ENCODE data around the gene SCN8A. TPM values are rescaled to one million over a fixed set of nuclear protein-coding genes. Genes with fewer than 3 reads are reported as not detected.

Gene SCN8A
- polyA plus RNA-seq, 1 experiment, result 9.6 TPM

- TF ChIP-seq, protein P1, sequence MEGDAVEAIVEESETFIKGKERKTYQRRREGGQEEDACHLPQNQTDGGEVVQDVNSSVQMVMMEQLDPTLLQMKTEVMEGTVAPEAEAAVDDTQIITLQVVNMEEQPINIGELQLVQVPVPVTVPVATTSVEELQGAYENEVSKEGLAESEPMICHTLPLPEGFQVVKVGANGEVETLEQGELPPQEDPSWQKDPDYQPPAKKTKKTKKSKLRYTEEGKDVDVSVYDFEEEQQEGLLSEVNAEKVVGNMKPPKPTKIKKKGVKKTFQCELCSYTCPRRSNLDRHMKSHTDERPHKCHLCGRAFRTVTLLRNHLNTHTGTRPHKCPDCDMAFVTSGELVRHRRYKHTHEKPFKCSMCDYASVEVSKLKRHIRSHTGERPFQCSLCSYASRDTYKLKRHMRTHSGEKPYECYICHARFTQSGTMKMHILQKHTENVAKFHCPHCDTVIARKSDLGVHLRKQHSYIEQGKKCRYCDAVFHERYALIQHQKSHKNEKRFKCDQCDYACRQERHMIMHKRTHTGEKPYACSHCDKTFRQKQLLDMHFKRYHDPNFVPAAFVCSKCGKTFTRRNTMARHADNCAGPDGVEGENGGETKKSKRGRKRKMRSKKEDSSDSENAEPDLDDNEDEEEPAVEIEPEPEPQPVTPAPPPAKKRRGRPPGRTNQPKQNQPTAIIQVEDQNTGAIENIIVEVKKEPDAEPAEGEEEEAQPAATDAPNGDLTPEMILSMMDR (IDR thresholded peaks at IDR 0.05; ENCODE audit: low read depth, low read length), result no peak
- POLR2A ChIA-PET, result no interaction called here
Measured at GRCh38 chr12:51625370-51625769, 34.3 kb downstream of the SCN8A start.

GRCh38 chr12:51626115-51626514 lies 35.1 kb downstream of the SCN8A start:
- CTCF ChIA-PET, result no interaction called here
- no peak for DNase-seq (ENCODE audit: low read depth, low spot score)
- POLR2A ChIA-PET, result no interaction called here
- Histone ChIP-seq H3K27me3 (ENCODE audit: control insufficient read depth, insufficient read depth, low read length) (no peaks in the 10 kb centered on the region), H3K27ac (ENCODE audit: low read depth, low read length) (no peak overlapping the region), H3K4me3 (ENCODE audit: low read depth, low read length) (no peak overlapping the region), H3K9me3 (ENCODE audit: control insufficient read depth, insufficient read depth, low read length) (no peaks in the 10 kb centered on the region)
- TF ChIP-seq, protein P1 (IDR thresholded peaks at IDR 0.05; ENCODE audit: low read depth, low read length), result no peak

More at GRCh38 chr12:51625370-51625769, 34.3 kb downstream of the SCN8A start:
- H3K27me3 ChIP-seq (ENCODE audit: control insufficient read depth, insufficient read depth, low read length), result no peaks in the 10 kb centered on the region
- H3K27ac ChIP-seq (ENCODE audit: low read depth, low read length), result no peak overlapping the region
- DNase-seq (ENCODE audit: low read depth, low spot score), result no peak
- H3K4me3 ChIP-seq (ENCODE audit: low read depth, low read length), result no peak overlapping the region
- CTCF ChIA-PET, result no interaction called here
- H3K9me3 ChIP-seq (ENCODE audit: control insufficient read depth, insufficient read depth, low read length), result no peaks in the 10 kb centered on the region

DNA sequence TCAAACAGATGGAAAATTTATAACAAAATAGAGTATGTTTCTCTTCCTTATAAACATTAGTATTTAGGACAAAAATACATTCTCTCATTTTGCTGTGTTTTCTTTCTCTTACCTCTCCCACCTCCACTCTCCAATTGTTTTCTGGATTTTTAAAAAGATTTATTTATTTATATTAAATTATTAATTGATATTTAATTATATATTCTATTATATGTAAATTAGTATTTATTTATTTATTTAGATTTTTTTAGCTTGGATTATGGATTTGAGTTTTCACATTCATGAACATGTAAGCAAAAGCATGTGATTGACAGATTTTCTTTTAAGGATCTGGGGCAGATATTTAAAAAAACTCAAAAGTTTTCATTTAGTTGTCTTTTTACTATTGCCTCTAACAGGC lies 35.6 kb downstream of the SCN8A start:
- TF ChIP-seq, protein P1 (IDR thresholded peaks at IDR 0.05; ENCODE audit: low read depth, low read length), result no peak
- Histone ChIP-seq H3K27me3 (ENCODE audit: control insufficient read depth, insufficient read depth, low read length) (no peaks in the 10 kb centered on the region), H3K9me3 (ENCODE audit: control insufficient read depth, insufficient read depth, low read length) (no peaks in the 10 kb centered on the region), H3K27ac (ENCODE audit: low read depth, low read length) (no peak overlapping the region), H3K4me3 (ENCODE audit: low read depth, low read length) (no peak overlapping the region)
- ChIA-PET POLR2A (no interaction called here), CTCF (no interaction called here)
- DNase-seq (ENCODE audit: low read depth, low spot score), result no peak

DNA sequence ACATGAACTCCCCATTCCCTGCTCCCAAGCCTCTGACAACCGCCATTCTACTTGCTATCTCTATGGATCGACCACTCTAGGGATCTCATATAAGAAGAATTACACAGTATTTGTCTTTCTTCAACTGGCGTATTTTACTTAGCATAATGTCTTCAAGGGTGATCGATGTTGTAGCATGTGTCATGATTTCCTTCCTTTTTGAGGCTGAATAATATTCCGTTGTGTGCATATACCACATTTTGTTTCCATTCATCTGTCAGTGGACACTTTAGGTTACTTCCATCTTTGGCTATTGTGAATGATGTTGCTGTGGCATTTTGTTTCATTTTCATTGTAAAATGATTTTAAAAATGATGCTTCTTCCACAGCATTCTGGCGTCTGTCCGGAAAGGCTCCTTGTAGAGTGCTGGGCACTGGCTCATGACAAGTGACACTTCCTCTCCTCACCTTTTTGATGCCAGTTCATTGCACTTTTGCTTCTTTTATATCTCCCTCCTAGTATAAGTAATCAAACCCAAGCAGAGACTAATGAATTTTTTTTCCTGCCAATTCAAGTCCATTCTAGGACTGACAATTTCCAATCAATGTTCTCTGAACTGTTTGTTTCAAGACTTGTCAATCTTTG lies 39.3 kb downstream of the SCN8A start:
- Histone ChIP-seq H3K4me3 (ENCODE audit: low read depth, low read length) (no peak overlapping the region), H3K27ac (ENCODE audit: low read depth, low read length) (no peak overlapping the region), H3K9me3 (ENCODE audit: control insufficient read depth, insufficient read depth, low read length) (no peaks in the 10 kb centered on the region), H3K27me3 (ENCODE audit: control insufficient read depth, insufficient read depth, low read length) (no peaks in the 10 kb centered on the region)
- TF ChIP-seq, protein P1 (IDR thresholded peaks at IDR 0.05; ENCODE audit: low read depth, low read length), result no peak
- DNase-seq (ENCODE audit: low read depth, low spot score), result no peak
- POLR2A ChIA-PET, result no interaction called here
- CTCF ChIA-PET, result no interaction called here

DNA sequence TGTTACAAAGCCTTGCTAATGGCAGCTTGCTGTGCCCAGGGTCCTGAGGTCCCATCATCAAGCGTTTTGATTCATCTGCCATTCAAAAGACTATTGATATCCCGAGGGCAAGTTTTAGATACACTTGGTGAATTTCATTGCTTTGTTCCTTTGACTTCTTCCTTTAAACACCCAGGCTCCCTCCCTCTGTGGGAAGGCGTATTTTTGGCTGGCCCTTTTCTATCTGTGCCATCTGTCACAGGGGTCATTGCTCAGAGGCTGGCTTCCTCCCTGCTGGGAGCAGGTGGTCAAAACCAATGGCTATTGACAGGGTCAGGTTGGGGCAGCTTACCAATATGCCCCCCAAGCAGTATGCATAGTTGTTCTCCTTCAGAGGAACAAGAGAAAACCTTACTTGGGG lies 40.0 kb downstream of the SCN8A start:
- ChIA-PET CTCF (no interaction called here), POLR2A (no interaction called here)
- no peak for DNase-seq (ENCODE audit: low read depth, low spot score)
- Histone ChIP-seq H3K27ac (ENCODE audit: low read depth, low read length) (no peak overlapping the region), H3K9me3 (ENCODE audit: control insufficient read depth, insufficient read depth, low read length) (no peaks in the 10 kb centered on the region), H3K4me3 (ENCODE audit: low read depth, low read length) (no peak overlapping the region), H3K27me3 (ENCODE audit: control insufficient read depth, insufficient read depth, low read length) (no peaks in the 10 kb centered on the region)
- TF ChIP-seq, protein P1 (IDR thresholded peaks at IDR 0.05; ENCODE audit: low read depth, low read length), result no peak
